Measurements from ENCODE around the gene CACNA2D1.

- TF ChIP-seq CTCF (IDR thresholded peaks at IDR 0.05) (no peak), POLR2A (IDR thresholded peaks at IDR 0.05) (no peak)
Measured at GRCh38 chr7:82433507-82433906, 10.1 kb downstream of the CACNA2D1 start.
